ENCODE data around the gene CLEC11A.
"Not testable (repeated sequence)": the region's sequence is repeated elsewhere in the genome, so short reads cannot be mapped to it uniquely, and the experiment has no call there.

GRCh38 chr19:50761501-50761900 lies 38.3 kb downstream of the CLEC11A start:
- not testable (repeated sequence) for TF ChIP-seq CTCF, POLR2A (IDR thresholded peaks at IDR 0.05)
